Liver (tissue), 9 donors: ENCODE results near the gene PRSS38. TPM values are rescaled to one million over a fixed set of nuclear protein-coding genes. Genes with fewer than 3 reads are reported as not detected.

Source experiments
- DNase-seq: peaks from one replicate; pipeline ENCODE4 v3.0.0-alpha.2; 2017; ENCODE audit warnings: low spot score
- H3K27ac ChIP-seq, 2 donors: one replicate each; pipeline ENCODE4 v1.7.0; 2013; ENCODE audit warnings: inconsistent platforms in 2 of 2, low read length in 2 of 2, control low read depth in 1 of 2, low read depth in 1 of 2, mild to moderate bottlenecking in 1 of 2
- H3K27me3 ChIP-seq, 4 donors: one replicate each; pipeline versions ENCODE4 v1.6.1 to v1.7.0; 2013; ENCODE audit warnings: low read length in 3 of 4, inconsistent platforms in 1 of 4, mild to moderate bottlenecking in 1 of 4, moderate library complexity in 1 of 4; ENCODE audit not compliant: control insufficient read depth in 4 of 4, insufficient read depth in 4 of 4
- H3K36me3 ChIP-seq, 4 donors: one replicate each; pipeline versions ENCODE4 v1.6.1 to v1.7.0; 2013; ENCODE audit warnings: low read length in 3 of 4, mild to moderate bottlenecking in 3 of 4, low read depth in 1 of 4, moderate library complexity in 1 of 4; ENCODE audit not compliant: control insufficient read depth in 4 of 4, insufficient read depth in 3 of 4
- H3K4me1 ChIP-seq, 4 donors: one replicate each; pipeline versions ENCODE4 v1.6.1 to v1.7.0; 2013; ENCODE audit warnings: low read length in 3 of 4, mild to moderate bottlenecking in 3 of 4, moderate library complexity in 1 of 4; ENCODE audit not compliant: control insufficient read depth in 4 of 4, insufficient read depth in 4 of 4
- H3K4me3 ChIP-seq, 3 donors: one replicate each; pipeline versions ENCODE4 v1.6.1 to v1.7.0; 2013; ENCODE audit warnings: low read length in 3 of 3, control low read depth in 1 of 3, low read depth in 1 of 3, mild to moderate bottlenecking in 1 of 3
- H3K9ac ChIP-seq, 2 donors: one replicate each; pipeline ENCODE4 v1.7.0; 2013; ENCODE audit warnings: low read length in 2 of 2, mild to moderate bottlenecking in 2 of 2, moderate library complexity in 2 of 2, control low read depth in 1 of 2, low read depth in 1 of 2
- H3K9me3 ChIP-seq, 4 donors: one replicate each; pipeline versions ENCODE4 v1.6.1 to v1.7.0; 2013; ENCODE audit warnings: low read length in 3 of 4; ENCODE audit not compliant: control insufficient read depth in 4 of 4
- CTCF ChIP-seq: fragments of 150-350 bp; IDR thresholded peaks from 2 replicates; pipeline ENCODE4 v1.5.1; 2017; ENCODE audit warnings: improper control_type of control experiment, low read depth, low read length; ENCODE audit not compliant: missing input control
- EGR1 ChIP-seq, 2 donors: IDR thresholded peaks; 2 replicates each; pipeline ENCODE4 v1.6.1; 2016 to 2018; ENCODE audit warnings: antibody characterized with exemption in 2 of 2, low read depth in 2 of 2
- FOXA1 ChIP-seq: IDR thresholded peaks from 2 replicates; pipeline ENCODE4 v1.6.1; 2016; ENCODE audit warnings: antibody characterized with exemption
- GABPA ChIP-seq, 2 donors: IDR thresholded peaks in 1 of 2; conservative IDR thresholded peaks in 1 of 2; 2 replicates each; pipeline ENCODE4 v1.6.1; 2016; ENCODE audit warnings: antibody characterized with exemption in 2 of 2, mild to moderate bottlenecking in 1 of 2, moderate library complexity in 1 of 2
- HNF4A ChIP-seq, 2 donors: conservative IDR thresholded peaks; 2 replicates each; pipeline ENCODE4 v1.6.1; 2016; ENCODE audit warnings: antibody characterized with exemption in 2 of 2, mild to moderate bottlenecking in 2 of 2
- JUND ChIP-seq, 2 donors: IDR thresholded peaks; 2 replicates each; pipeline ENCODE4 v1.6.1; 2016; ENCODE audit warnings: antibody characterized with exemption in 2 of 2
- RAD21 ChIP-seq, 2 donors: IDR thresholded peaks; 2 replicates each; pipeline ENCODE4 v1.6.1; 2016; ENCODE audit warnings: antibody characterized with exemption in 2 of 2, mild to moderate bottlenecking in 2 of 2
- SP1 ChIP-seq: IDR thresholded peaks from 2 replicates; pipeline ENCODE4 v1.6.1; 2018; ENCODE audit warnings: antibody characterized with exemption, mild to moderate bottlenecking
- TAF1 ChIP-seq: conservative IDR thresholded peaks from 2 replicates; pipeline ENCODE4 v1.6.1; 2016; ENCODE audit warnings: antibody characterized with exemption, mild to moderate bottlenecking
- YY1 ChIP-seq: IDR thresholded peaks from 2 replicates; pipeline ENCODE4 v1.6.1; 2016; ENCODE audit warnings: antibody characterized with exemption, mild to moderate bottlenecking
- WGBS: extraction: QIAGEN DNeasy Blood & Tissue Kit; methylation state at CpG from one replicate; pipeline ENCODE4 v1.1.7; 2013; 5-methylcytosine and 5-hydroxymethylcytosine counted together
- polyA plus RNA-seq, 2 donors: library from polyadenylated mRNA; stranded (reverse) in 1 of 2; unstranded in 1 of 2; fragments of 200-250 nt in 1 of 2; fragments of >200 nt in 1 of 2; fragmentation: Nextera tagmentation in 1 of 2; extraction: Ambion mirVana in 1 of 2; gene quantifications; one replicate each; pipeline versions ENCODE4 v1.2.1 to v1.2.3, GENCODE V29; 2013 to 2015
- total RNA-seq, 2 donors: library from RNA; depleted of rRNA; stranded (reverse); fragments of >200 nt; gene quantifications; one replicate each; pipeline ENCODE4 v1.2.3, GENCODE V29; 2014
- TF ChIP-seq, protein P1 (sequence below): IDR thresholded peaks from 2 replicates; pipeline ENCODE4 v1.6.1; 2016; ENCODE audit warnings: antibody characterized with exemption
- TF ChIP-seq, protein P2 (sequence below): IDR thresholded peaks from 2 replicates; pipeline ENCODE4 v1.6.1; 2016; ENCODE audit warnings: antibody characterized with exemption
- donor health status: healthy.
- donor health status: healthy.
- donor health status: healthy.
- donor health status: healthy.
- donor health status: healthy.

PRSS38 gene
- total and polyA plus RNA-seq, 4 donors: not detected

DNA sequence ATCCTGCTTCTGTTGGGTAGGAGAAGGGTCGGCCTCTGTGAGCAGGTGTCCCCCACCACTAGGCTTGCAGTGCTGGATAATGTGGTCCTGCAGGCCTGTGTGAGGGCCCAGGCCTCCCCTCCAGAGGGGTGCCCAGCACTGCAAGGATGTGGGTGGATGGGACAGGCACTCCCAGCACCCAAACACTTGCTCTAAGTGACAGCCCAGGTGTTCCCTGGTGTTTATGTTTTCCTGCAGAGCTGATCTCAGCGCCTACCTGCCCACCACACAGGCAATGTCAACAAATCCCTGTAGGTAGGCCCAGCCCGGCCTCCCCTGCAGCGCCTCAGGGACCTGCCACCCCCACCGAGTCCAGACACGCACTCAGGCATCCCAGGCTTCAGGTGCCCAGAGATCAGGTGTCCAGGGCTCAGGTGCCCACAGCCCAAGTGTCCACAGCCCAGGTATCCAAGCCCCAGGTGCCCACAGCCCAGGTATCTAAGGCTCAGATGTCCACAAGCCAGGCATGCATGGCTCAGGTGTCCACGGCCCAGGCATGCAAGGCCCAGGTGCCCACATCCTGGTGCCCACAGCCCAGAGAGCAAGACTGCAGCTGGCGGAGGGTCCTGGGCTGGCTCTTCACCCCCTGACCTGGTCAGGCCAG is 73.0 kb downstream of the PRSS38 start:
- 79% methylated on average over 8 of the region's 8 CpGs for WGBS
- Histone ChIP-seq H3K27ac (no peak overlapping the region), H3K9ac (no peak overlapping the region), H3K4me3 (no peak overlapping the region), H3K4me1 (peaks cover 0 to 4% (median 0%) of the 10 kb centered on the region in 4 donors), H3K36me3 (no peaks in the 10 kb centered on the region), H3K27me3 (peaks cover 0 to 5% (median 1%) of the 10 kb centered on the region in 4 donors), H3K9me3 (no peaks in the 10 kb centered on the region)
- TF ChIP-seq SP1 (no peak), YY1 (no peak), TAF1 (no peak), HNF4A (conservative IDR thresholded peaks at IDR 0.05) (no peak), CTCF (no peak), FOXA1 (no peak), JUND (IDR thresholded peaks at IDR 0.05) (no peak), RAD21 (IDR thresholded peaks at IDR 0.05) (no peak), GABPA (IDR thresholded peaks at IDR 0.05 in 1 of 2, conservative IDR thresholded peaks at IDR 0.05 in 1 of 2) (no peak)
- TF ChIP-seq, protein P1, sequence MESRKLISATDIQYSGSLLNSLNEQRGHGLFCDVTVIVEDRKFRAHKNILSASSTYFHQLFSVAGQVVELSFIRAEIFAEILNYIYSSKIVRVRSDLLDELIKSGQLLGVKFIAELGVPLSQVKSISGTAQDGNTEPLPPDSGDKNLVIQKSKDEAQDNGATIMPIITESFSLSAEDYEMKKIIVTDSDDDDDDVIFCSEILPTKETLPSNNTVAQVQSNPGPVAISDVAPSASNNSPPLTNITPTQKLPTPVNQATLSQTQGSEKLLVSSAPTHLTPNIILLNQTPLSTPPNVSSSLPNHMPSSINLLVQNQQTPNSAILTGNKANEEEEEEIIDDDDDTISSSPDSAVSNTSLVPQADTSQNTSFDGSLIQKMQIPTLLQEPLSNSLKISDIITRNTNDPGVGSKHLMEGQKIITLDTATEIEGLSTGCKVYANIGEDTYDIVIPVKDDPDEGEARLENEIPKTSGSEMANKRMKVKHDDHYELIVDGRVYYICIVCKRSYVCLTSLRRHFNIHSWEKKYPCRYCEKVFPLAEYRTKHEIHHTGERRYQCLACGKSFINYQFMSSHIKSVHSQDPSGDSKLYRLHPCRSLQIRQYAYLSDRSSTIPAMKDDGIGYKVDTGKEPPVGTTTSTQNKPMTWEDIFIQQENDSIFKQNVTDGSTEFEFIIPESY: no peak
- TF ChIP-seq, protein P2, sequence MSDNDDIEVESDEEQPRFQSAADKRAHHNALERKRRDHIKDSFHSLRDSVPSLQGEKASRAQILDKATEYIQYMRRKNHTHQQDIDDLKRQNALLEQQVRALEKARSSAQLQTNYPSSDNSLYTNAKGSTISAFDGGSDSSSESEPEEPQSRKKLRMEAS: no peak
- no peak for DNase-seq

- Histone ChIP-seq H3K27ac (no peak overlapping the region), H3K4me3 (no peak overlapping the region), H3K9ac (no peak overlapping the region), H3K27me3 (peaks cover 0 to 5% (median 1%) of the 10 kb centered on the region in 4 donors), H3K4me1 (peaks cover 0 to 4% (median 0%) of the 10 kb centered on the region in 4 donors), H3K9me3 (no peaks in the 10 kb centered on the region), H3K36me3 (no peaks in the 10 kb centered on the region)
- TF ChIP-seq RAD21 (IDR thresholded peaks at IDR 0.05) (no peak), JUND (IDR thresholded peaks at IDR 0.05) (no peak)
- DNase-seq: peak; percentile 72
- 61% methylated on average over 14 of the region's 14 CpGs for WGBS
Observed at GRCh38 chr1:227889047-227889862, 73.8 kb downstream of the PRSS38 start.

DNA sequence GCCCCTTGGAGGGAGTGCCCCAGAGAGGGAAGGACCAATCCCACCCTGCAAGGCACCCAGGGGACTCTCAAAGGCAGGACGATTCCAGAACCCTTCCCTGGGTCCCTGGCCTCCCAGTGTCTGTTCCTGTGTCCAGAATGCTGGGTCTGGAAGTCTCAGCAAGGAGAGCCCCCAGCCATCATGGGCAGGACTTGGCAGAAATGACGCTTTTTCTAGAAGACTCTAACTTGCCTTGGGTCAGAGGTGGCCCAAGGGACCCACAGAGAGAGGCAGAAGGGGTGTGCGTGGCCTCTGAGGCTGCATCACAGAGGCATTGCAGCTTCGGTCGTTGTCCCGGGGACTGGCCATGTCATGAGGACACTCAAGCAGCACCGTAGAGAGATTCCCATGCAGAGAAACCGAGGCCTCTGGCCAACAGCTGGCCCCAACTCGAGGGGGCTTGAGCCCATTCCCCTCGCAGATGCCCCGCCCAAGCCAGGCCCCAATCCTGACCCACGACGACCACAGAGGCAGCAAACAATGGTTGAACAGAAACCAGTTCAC is 74.5 kb downstream of the PRSS38 start:
- Histone ChIP-seq H3K4me1 (peaks cover 0 to 4% (median 0%) of the 10 kb centered on the region in 4 donors), H3K9ac (no peak overlapping the region), H3K27ac (no peak overlapping the region), H3K4me3 (no peak overlapping the region), H3K9me3 (no peaks in the 10 kb centered on the region), H3K36me3 (no peaks in the 10 kb centered on the region), H3K27me3 (peaks cover 0 to 5% (median 1%) of the 10 kb centered on the region in 4 donors)
- TF ChIP-seq EGR1 (IDR thresholded peaks at IDR 0.05; ENCODE audit: low read depth in 2 of 2) (no peak), YY1 (no peak), RAD21 (IDR thresholded peaks at IDR 0.05) (no peak), HNF4A (conservative IDR thresholded peaks at IDR 0.05) (no peak)
- peak; percentile 34 for DNase-seq
- WGBS: 80% methylated on average over 13 of the region's 13 CpGs
